PC-9 (cell line): ENCODE results near the gene ITK.

Experiments used
- CTCF ChIP-seq: fragments of 200-600 bp; sonication (generic); conservative IDR thresholded peaks from 2 replicates; pipeline ENCODE4 v1.6.1; 2017; ENCODE audit warnings: mixed run types, antibody characterized with exemption, mild to moderate bottlenecking, moderate library complexity
- EZH2 ChIP-seq: fragments of 200-600 bp; sonication (generic); IDR thresholded peaks from 2 replicates; pipeline ENCODE4 v1.8.0; 2017; ENCODE audit warnings: antibody characterized with exemption, low read depth

- TF ChIP-seq EZH2 (no peak), CTCF (no peak)
Measured at GRCh38 chr5:157290981-157291711, 110.5 kb downstream of the ITK start.
